GM18951 (cell line): ENCODE results near the gene PACS1.

Experiments used
- POLR2A ChIP-seq: IDR thresholded peaks from 4 replicates; pipeline ENCODE4 v1.6.1; 2011; ENCODE audit warnings: mild to moderate bottlenecking; ENCODE audit not compliant: insufficient read length, insufficient read depth; ENCODE audit errors: extremely low read depth
- in situ Hi-C: fragments of 300-500 bp; cut with MboI; formaldehyde crosslinking; loops from one replicate; pipeline ENCODE4 v1.12.0; 2022; ENCODE audit warnings: low sequenced_read_pairs, mixed read lengths, inconsistent platforms; ENCODE audit not compliant: unreplicated experiment

The PACS1 gene

DNA sequence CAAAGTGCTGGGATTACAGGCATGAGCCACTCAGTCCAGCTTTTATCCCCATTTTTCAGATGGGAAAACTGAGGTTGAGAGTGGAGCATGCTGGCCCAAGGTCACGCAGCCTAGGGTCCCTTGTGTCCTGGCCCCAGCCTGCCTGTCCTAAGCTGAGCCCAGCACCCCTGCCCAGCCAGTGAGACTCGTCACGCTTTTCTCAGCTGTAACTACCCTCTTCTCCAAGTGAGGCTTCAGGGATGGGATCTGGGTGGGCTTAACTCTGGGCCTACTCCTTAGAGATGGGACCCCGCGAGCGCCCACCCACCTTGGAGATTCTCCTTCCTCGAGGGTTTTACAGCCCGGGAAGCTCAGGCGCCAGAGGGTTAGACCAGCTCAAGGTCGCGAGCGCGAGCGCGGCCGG is 221.2 kb downstream of the PACS1 start:
- no peak for TF ChIP-seq POLR2A
- in situ Hi-C loops: no loop called here

DNA sequence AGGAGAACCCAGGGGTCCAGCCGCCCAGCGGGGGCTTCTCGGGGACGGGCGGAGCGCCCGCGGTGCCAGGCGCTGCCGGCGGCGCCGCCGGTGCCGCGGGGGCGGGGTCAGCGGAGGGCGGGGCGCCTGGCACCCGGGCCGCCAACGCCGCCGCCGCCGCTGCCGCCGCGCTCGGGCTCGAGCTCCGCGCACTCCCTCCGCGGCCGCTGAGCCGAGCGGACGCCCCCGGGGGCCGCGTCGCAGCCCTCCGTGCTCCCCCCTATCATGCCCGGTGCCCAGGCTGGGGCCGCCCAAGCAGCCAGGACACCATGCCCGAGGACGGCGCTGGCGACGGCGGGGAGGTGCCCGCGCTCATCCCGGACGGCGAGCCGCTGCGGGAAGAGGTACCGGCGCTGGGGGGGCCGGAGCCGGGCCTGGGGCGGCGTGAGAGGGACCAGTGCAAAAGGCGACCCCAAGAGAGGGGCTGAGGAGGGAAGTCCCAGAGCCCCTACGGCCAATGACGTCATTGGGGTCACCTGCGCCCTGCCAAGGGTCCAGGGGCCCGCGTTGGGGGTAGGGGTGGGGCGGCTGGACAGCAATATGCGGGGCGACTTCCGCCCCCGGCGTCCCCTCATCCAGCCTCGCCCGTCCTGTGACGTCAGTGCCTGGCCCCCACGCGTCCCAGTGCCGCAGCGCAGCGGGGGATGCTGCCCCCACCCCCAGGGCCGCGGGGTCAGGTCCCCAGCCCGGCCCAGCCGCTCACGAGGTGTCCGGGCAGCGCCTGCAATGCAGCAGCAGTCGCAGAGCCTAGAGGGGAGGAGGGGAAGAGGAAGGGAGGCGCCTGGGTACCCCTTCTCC is 221.9 kb downstream of the PACS1 start, which contains the start of gene TMEM151A:
Gene TMEM151A, plus strand, starts transcription at position 189 of the 837 bp plus-strand sequence. Its CDS starts 120 bp downstream, at position 309.
- in situ Hi-C loops: no loop called here
- TF ChIP-seq POLR2A: no peak

DNA sequence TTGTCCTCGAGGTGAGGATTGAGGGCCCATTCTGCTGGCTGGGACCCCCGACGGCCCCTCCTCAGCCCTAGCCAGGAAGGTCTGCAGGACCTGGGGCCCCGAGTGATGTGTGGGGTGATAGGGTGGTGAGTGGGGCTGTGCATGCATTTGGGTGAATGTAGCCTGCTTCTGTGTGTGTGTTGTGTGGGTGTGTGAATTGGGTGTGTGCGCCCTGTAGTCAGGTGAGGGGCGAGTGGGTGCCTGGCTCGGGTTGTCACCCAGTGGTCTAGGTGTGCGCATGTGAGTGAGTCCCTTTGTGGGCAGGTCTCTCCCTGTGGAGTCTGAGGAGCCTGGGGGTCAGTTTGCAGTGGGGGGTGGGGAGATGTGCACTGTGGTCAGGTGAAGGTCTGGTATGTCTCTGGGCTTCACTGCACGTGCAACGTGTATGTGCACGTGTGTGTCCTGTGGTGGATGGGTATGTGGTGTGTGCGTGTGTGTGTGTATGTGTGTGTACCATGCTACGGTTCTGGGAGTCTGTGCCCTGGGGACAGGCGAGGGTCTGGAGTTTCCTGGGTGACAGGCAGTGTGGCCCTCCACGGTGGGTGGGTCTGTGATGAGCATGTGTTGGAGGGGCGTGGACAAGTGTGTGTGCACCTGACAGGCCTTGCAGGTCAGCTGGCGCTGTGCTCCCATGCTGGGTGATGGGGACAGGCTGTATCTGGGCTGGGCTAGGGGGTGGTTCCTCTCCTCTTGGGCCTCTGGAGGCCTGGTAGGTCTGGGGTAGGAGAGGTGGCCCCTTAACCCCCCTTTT is 222.7 kb downstream of the PACS1 start:
- in situ Hi-C loops: no loop called here
- no peak for TF ChIP-seq POLR2A

DNA sequence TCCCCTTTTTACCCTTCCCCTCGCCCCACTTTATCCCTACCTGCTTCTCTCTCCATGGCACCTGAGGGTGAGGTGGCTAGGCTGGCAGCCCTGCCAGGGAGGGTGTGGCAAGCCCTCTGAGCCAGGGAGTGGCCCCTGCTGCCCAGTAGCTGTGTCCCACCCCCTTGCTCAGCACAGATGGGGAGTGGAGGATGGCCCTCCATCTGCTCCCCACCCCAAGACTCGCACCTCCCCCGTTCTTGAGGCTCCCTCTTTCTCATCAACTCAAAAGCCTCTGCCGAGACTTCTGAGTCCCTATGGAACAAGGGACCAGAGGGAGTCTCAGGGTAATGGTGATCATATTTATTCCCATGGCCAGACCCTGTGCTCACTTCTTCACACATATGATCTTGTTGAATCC is 223.3 kb downstream of the PACS1 start:
- TF ChIP-seq POLR2A: no peak
- in situ Hi-C loops: no loop called here

DNA sequence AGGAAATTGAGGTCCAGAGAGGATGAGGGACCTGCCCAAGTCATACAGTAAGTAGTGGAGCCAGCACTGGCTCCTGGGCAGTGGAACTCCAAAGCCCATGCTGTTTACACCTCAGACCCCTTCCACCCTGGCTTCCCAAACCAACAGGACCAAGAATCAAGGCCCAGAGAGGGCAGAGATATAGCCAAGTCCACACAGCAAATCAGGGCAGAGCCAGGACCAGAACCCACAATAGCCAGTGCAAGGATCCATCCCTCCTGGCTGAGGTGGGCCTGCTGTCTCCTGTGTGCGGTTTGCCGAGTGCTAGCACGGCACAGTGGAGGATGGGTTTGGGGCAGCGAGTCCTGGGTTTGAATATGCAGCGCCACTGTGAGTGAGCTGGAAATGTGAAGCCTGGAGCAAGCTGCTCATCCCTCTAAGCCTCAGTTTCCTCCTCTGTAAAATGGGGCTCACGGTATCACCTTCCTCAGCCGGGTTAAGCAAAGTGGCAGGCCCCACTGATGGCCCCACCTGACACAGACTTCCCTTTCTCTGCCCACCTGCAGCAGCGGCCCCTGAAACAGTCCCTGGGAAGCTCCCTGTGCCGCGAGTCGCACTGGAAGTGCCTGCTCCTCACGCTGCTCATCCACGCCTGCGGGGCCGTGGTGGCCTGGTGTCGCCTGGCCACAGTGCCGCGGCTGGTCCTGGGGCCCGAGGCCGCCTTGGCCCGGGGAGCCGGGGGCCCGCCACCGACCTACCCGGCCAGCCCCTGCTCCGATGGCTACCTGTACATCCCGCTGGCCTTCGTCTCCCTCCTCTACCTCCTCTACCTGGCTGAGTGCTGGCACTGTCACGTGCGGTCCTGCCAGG is 223.9 kb downstream of the PACS1 start:
- in situ Hi-C loops: no loop called here
- TF ChIP-seq POLR2A: no peak
